GM12865 (cell line): ENCODE results near the gene ARNT2.

Experiments used
- DNase-seq: peaks from one replicate; pipeline ENCODE4 v3.0.0; 2010; ENCODE audit warnings: low read depth
- H3K4me3 ChIP-seq: 2 replicates; pipeline ENCODE4 v1.5.1; 2011; ENCODE audit warnings: mild to moderate bottlenecking, low read depth, low read length, control low read depth
- CTCF ChIP-seq: IDR thresholded peaks from 2 replicates; pipeline ENCODE4 v1.5.1; 2011; ENCODE audit warnings: low read length, control low read depth, low read depth, inconsistent platforms; ENCODE audit not compliant: insufficient read depth; ENCODE audit errors: missing control alignments

ARNT2 gene

GRCh38 chr15:80447077-80447476 is 42.9 kb downstream of the ARNT2 start:
- TF ChIP-seq CTCF: no peak
- H3K4me3 ChIP-seq: no peak overlapping the region
- DNase-seq: no peak

GRCh38 chr15:80449825-80450224 is 45.6 kb downstream of the ARNT2 start:
- no peak overlapping the region for H3K4me3 ChIP-seq
- DNase-seq: no peak
- no peak for TF ChIP-seq CTCF

DNA sequence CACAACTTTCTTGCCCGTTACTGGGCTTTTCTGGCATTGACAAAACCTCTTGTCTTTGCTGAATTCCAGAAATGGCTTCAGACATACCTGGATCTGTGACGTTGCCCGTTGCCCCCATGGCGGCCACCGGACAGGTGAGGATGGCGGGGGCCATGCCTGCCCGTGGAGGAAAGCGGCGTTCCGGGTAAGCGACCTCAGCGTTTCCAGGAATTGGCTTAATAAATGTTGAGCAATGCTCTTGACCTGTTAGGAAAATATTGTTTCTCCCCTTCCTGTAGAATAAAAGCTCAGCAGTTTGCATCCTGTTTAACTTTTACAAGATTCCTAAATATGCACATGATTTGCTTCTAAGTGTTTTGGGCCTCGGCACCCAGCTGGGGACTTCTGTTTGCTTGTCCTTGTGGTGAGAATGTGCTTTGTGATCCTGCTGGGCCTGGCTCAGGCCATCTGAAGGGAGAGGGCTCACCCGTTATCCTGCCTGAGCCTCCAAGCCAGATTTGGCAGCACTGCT is 46.7 kb downstream of the ARNT2 start:
- no peak for TF ChIP-seq CTCF
- DNase-seq: no peak
- H3K4me3 ChIP-seq: no peak overlapping the region

GRCh38 chr15:80452166-80452565 is 48.0 kb downstream of the ARNT2 start:
- no peak for DNase-seq
- no peak for TF ChIP-seq CTCF
- no peak overlapping the region for H3K4me3 ChIP-seq

GRCh38 chr15:80455051-80455648 is 51.0 kb downstream of the ARNT2 start:
- H3K4me3 ChIP-seq: no peak overlapping the region
- no peak for TF ChIP-seq CTCF
- DNase-seq: no peak

GRCh38 chr15:80455668-80456442 is 51.7 kb downstream of the ARNT2 start:
- TF ChIP-seq CTCF: peak; percentile 95
- DNase-seq: peak; percentile 80
- H3K4me3 ChIP-seq: no peak overlapping the region
